Subcutaneous abdominal adipose tissue (tissue), 5 donors: ENCODE data around the gene GNGT2.

ENCODE experiments used
- H3K27ac ChIP-seq: one replicate; pipeline ENCODE4 v1.7.0; 2013; ENCODE audit warnings: low read depth, mild to moderate bottlenecking, inconsistent platforms, low read length, moderate library complexity
- H3K27me3 ChIP-seq, 5 donors: one replicate each; pipeline ENCODE4 v1.7.0; 2013; ENCODE audit warnings: low read length in 5 of 5, inconsistent platforms in 1 of 5; ENCODE audit not compliant: control insufficient read depth in 5 of 5, insufficient read depth in 4 of 5
- H3K36me3 ChIP-seq, 5 donors: one replicate each; pipeline ENCODE4 v1.7.0; 2013; ENCODE audit warnings: low read length in 5 of 5; ENCODE audit not compliant: control insufficient read depth in 5 of 5, insufficient read depth in 5 of 5
- H3K4me1 ChIP-seq, 5 donors: one replicate each; pipeline ENCODE4 v1.7.0; 2013; ENCODE audit warnings: low read length in 5 of 5, mild to moderate bottlenecking in 3 of 5, moderate library complexity in 1 of 5; ENCODE audit not compliant: control insufficient read depth in 5 of 5, insufficient read depth in 5 of 5
- H3K4me3 ChIP-seq, 5 donors: one replicate each; pipeline ENCODE4 v1.7.0; 2013; ENCODE audit warnings: low read length in 5 of 5, low read depth in 1 of 5
- H3K9ac ChIP-seq, 5 donors: one replicate each; pipeline ENCODE4 v1.7.0; 2013; ENCODE audit warnings: low read length in 5 of 5, mild to moderate bottlenecking in 4 of 5, moderate library complexity in 3 of 5
- H3K9me3 ChIP-seq, 5 donors: one replicate each; pipeline ENCODE4 v1.7.0; 2013; ENCODE audit warnings: low read length in 5 of 5; ENCODE audit not compliant: control insufficient read depth in 5 of 5
- donor health status: healthy.
- donor health status: healthy.
- donor health status: healthy.
- donor health status: healthy.
- donor health status: healthy.

The GNGT2 gene

GRCh38 chr17:49223517-49224197 is 13.3 kb upstream of the GNGT2 start:
- Histone ChIP-seq H3K9me3 (no peaks in the 10 kb centered on the region), H3K36me3 (no peaks in the 10 kb centered on the region), H3K4me3 (peak overlapping the region; percentile 17 to 51 (median 43)), H3K9ac (no peak overlapping the region), H3K4me1 (peaks cover 0 to 32% (median 20%) of the 10 kb centered on the region in 5 donors), H3K27ac (no peak overlapping the region), H3K27me3 (peaks cover 24 to 62% (median 49%) of the 10 kb centered on the region in 5 donors)

- H3K4me3 ChIP-seq = peak overlapping the region in 1 of 5 donors; percentile 51
- H3K27ac ChIP-seq = no peak overlapping the region
- H3K27me3 ChIP-seq = peaks cover 24 to 60% (median 49%) of the 10 kb centered on the region in 5 donors
- H3K9me3 ChIP-seq = no peaks in the 10 kb centered on the region
- H3K36me3 ChIP-seq = no peaks in the 10 kb centered on the region
- H3K9ac ChIP-seq = no peak overlapping the region
- H3K4me1 ChIP-seq = peaks cover under 1 to 36% (median 22%) of the 10 kb centered on the region in 5 donors
Measured at GRCh38 chr17:49223168-49223516, 12.8 kb upstream of the GNGT2 start.

- no peaks in the 10 kb centered on the region for H3K36me3 ChIP-seq
- H3K9me3 ChIP-seq = no peaks in the 10 kb centered on the region
- H3K4me1 ChIP-seq = peaks cover 9 to 50% (median 43%) of the 10 kb centered on the region in 5 donors
Measured at GRCh38 chr17:49219987-49220386, 9.6 kb upstream of the GNGT2 start.

GRCh38 chr17:49218941-49219913 is 8.9 kb upstream of the GNGT2 start:
- H3K27ac ChIP-seq = no peak overlapping the region

More at GRCh38 chr17:49219987-49220386, 9.6 kb upstream of the GNGT2 start:
- no peak overlapping the region for H3K27ac ChIP-seq
- H3K4me3 ChIP-seq = no peak overlapping the region
- no peak overlapping the region for H3K9ac ChIP-seq
- peaks cover 14 to 32% (median 31%) of the 10 kb centered on the region in 5 donors for H3K27me3 ChIP-seq

GRCh38 chr17:49217651-49218413 is 7.5 kb upstream of the GNGT2 start:
- H3K4me1 ChIP-seq = peaks cover 12 to 49% (median 29%) of the 10 kb centered on the region in 5 donors
- H3K27ac ChIP-seq = no peak overlapping the region
- no peak overlapping the region for H3K9ac ChIP-seq
- H3K4me3 ChIP-seq = peak overlapping the region in 1 of 5 donors; percentile 26
- no peaks in the 10 kb centered on the region for H3K36me3 ChIP-seq
- H3K9me3 ChIP-seq = no peaks in the 10 kb centered on the region
- H3K27me3 ChIP-seq = peaks cover under 1 to 13% (median 10%) of the 10 kb centered on the region in 5 donors

More at GRCh38 chr17:49218941-49219913, 8.9 kb upstream of the GNGT2 start:
- H3K27me3 ChIP-seq = peaks cover 6 to 24% (median 23%) of the 10 kb centered on the region in 5 donors
- H3K36me3 ChIP-seq = no peaks in the 10 kb centered on the region
- H3K9ac ChIP-seq = no peak overlapping the region
- H3K4me3 ChIP-seq = no peak overlapping the region
- no peaks in the 10 kb centered on the region for H3K9me3 ChIP-seq
- H3K4me1 ChIP-seq = peaks cover 12 to 48% (median 40%) of the 10 kb centered on the region in 5 donors

- H3K4me1 ChIP-seq = peaks cover 12 to 51% (median 29%) of the 10 kb centered on the region in 5 donors
- no peak overlapping the region for H3K4me3 ChIP-seq
- H3K9ac ChIP-seq = no peak overlapping the region
- peaks cover 0 to 10% (median 5%) of the 10 kb centered on the region in 5 donors for H3K27me3 ChIP-seq
- no peaks in the 10 kb centered on the region for H3K36me3 ChIP-seq
- peak overlapping the region; percentile 50 for H3K27ac ChIP-seq
- no peaks in the 10 kb centered on the region for H3K9me3 ChIP-seq
Measured at GRCh38 chr17:49216953-49217650, 6.7 kb upstream of the GNGT2 start.

- Histone ChIP-seq H3K4me1 (peaks cover 12 to 51% (median 29%) of the 10 kb centered on the region in 5 donors), H3K36me3 (no peaks in the 10 kb centered on the region), H3K4me3 (no peak overlapping the region), H3K27me3 (peaks cover 0 to 6% (median 5%) of the 10 kb centered on the region in 5 donors), H3K27ac (peak overlapping the region; percentile 50), H3K9me3 (no peaks in the 10 kb centered on the region), H3K9ac (no peak overlapping the region)
Measured at GRCh38 chr17:49216482-49216881, 6.1 kb upstream of the GNGT2 start.

- H3K4me1 ChIP-seq = peaks cover 12 to 63% (median 35%) of the 10 kb centered on the region in 5 donors
- H3K4me3 ChIP-seq = peak overlapping the region in 1 of 5 donors; percentile 6
- no peak overlapping the region for H3K9ac ChIP-seq
- H3K27me3 ChIP-seq = peaks cover 0 to 12% (median 6%) of the 10 kb centered on the region in 5 donors
- H3K36me3 ChIP-seq = no peaks in the 10 kb centered on the region
- H3K9me3 ChIP-seq = no peaks in the 10 kb centered on the region
- H3K27ac ChIP-seq = no peak overlapping the region
Measured at GRCh38 chr17:49214676-49215360, 4.4 kb upstream of the GNGT2 start.

GRCh38 chr17:49213847-49214246 is 3.5 kb upstream of the GNGT2 start:
- no peak overlapping the region for H3K27ac ChIP-seq
- no peak overlapping the region for H3K9ac ChIP-seq
- no peak overlapping the region for H3K4me3 ChIP-seq
- peaks cover 12 to 69% (median 33%) of the 10 kb centered on the region in 5 donors for H3K4me1 ChIP-seq
- no peaks in the 10 kb centered on the region for H3K36me3 ChIP-seq
- peaks cover 0 to 10% (median 6%) of the 10 kb centered on the region in 5 donors for H3K27me3 ChIP-seq
- H3K9me3 ChIP-seq = no peaks in the 10 kb centered on the region
